NCI-H226 (cell line): ENCODE data around the gene CFAP410.
"Not testable (repeated sequence)": the region's sequence is repeated elsewhere in the genome, so short reads cannot be mapped to it uniquely, and the experiment has no call there.

Experiments
- DNase-seq: peaks from one replicate; pipeline ENCODE4 v3.0.0-alpha.2; 2015

CFAP410 gene

DNA sequence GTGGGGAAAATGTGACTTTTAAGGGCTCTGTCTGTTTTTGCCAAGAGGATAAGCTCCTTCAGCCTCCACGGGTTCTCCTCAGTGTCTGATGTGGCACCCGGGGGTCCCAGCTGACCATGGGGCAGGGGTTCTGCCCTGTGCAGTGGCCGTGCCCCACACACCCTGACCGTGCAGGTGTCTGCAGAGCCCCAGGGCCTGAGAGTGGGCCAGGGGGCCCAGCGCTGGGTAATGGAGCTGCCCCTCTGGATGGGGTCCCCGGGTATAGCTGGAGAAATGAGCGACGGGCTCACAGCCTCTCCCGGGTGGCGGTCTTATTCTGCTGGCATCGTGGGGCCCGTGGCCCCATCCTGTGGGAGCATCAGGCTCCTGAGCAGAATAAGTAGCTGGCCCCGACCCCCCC, 42.3 kb downstream of the CFAP410 start:
- DNase-seq, result no peak

DNA sequence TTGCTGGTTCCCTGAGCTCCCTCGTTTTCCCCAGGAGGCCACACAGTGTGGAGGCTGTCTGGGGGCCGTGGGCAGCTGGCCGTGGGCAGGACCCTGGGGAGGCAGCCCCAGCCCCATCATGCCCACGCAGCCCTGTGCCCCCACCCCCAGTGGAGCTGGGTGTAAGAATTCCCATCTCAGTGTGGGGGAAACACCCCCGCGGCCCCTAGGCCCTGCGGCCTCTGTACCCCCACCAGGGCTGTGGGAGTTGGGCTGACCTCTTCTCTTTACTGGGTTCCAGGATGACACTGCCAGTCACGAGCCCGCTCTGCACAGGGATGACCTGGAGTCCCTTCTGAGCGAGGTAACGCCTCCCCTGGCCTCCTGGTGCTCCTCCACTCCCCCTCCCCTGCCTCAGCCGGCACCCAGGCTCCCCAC, 43.1 kb downstream of the CFAP410 start:
- no peak for DNase-seq

DNA sequence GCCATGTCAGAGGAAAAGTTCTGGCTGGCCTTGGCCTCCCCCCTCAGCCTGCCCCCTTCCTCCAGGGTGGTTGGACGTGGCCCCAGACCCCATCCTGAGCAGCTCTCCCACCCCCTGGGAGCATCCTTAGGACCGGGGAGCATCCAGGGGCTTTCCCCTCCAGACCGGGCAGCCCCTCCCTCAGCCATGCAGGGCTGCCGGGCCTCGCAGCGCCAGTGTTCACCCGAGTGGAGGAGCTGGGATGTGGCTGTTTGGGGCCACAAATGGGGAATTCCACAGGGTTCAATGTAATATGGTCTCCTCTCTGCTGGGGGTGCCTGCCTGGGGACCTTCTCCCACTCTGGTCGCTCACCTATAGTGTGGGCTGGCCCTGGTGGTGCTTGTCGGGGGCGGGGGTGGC, 43.5 kb downstream of the CFAP410 start:
- no peak for DNase-seq

DNA sequence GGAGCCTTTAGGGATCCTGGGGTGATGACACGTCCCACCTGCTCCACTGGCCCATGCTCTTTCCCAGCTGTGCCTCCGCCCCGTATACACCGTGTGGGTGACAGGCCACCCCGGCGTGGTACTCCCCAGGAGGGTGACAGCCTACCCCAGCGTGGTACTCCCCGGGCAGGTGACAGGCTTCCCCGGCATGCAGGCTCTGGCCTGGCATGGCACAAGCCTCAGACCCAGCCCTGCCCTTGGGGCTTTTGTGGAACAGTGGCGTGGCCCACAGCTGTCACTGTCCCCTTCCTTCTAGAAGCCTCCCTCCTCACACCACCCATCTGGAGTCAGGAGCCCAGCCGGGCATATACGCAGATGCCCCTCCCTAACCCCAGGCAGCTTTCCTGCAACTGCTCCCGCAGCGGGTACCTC, 44.0 kb downstream of the CFAP410 start:
- DNase-seq, result no peak

DNA sequence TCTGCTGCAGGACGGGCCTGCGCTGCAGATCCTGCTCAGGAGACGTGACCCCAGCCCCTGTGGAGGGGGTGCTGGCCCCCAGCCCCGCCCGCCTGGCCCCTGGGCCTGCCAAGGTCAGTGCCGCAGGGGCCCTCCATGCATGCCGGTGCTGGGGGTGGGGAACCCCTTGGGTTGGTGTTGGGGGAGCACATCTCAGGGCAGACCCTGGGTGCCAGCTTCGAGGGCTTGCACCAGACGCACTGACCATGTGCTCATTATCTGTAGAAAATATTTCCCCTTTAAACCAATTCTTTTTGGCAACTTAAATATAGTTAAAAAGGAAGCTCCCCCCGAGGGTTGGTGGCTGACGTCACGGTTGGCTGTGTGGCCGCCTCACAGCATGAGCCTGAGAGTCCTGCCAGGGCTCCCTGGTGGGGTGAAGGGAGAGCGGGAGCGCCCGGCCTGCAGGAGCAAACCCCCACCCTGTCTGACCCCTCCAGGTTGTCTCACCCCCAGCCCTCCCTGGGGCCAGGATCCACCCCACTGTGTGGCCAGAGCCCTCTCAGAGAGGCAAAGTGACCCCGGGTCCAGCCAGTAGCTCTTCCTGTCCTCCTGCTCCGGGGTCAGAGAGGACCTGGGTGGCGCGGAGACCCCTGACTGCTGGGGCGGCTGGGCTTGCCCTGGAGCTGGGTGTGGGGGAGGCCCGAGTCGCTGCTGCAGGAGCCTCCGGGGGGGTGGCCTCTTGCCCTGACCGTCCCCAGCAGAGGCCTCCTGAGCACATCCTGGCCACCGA, 44.6 kb downstream of the CFAP410 start:
- no peak for DNase-seq

DNA sequence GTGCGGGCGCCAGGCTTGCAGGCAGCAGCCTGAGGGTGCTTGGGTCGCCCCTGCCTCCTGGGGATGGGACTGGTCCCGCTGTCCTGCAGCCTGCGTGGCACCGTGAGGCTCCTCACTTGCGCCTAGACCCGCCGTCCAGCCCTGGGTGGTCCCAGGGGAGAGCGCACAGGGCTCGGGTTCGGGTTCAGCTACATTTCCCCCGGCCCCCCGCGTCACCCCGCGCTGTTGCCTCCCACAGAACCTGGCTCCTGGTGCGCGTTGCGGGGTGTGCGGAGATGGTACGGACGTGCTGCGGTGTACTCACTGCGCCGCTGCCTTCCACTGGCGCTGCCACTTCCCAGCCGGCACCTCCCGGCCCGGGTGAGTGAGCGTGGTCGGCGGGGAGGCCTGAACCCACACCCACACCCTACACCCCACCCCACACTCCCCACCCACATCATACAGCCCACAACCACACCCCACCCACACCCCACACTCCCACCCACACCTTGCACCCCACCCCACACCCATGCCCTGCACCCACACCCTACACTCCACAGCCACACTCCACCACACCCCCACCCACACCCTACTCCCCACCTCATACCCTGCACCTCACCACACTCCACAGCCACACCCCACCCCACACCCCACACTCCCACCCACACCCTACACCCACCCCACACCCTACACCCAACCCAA, 45.5 kb downstream of the CFAP410 start:
- DNase-seq, result no peak

DNA sequence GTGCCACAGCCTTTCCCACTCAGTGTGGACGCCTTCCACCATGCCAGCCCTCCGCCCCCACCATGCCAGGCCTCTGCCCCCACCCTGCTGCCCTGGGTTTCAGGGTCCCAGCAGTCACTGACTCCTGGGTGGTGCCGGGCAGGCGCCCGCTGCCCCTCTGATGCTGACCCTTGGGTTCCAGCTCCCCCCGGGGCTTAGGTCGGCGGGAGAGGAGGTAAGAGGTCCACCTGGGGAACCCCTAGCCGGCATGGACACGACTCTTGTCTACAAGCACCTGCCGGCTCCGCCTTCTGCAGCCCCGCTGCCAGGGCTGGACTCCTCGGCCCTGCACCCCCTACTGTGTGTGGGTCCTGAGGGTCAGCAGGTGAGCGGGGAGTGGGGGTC, 46.4 kb downstream of the CFAP410 start:
- DNase-seq, result no peak

DNA sequence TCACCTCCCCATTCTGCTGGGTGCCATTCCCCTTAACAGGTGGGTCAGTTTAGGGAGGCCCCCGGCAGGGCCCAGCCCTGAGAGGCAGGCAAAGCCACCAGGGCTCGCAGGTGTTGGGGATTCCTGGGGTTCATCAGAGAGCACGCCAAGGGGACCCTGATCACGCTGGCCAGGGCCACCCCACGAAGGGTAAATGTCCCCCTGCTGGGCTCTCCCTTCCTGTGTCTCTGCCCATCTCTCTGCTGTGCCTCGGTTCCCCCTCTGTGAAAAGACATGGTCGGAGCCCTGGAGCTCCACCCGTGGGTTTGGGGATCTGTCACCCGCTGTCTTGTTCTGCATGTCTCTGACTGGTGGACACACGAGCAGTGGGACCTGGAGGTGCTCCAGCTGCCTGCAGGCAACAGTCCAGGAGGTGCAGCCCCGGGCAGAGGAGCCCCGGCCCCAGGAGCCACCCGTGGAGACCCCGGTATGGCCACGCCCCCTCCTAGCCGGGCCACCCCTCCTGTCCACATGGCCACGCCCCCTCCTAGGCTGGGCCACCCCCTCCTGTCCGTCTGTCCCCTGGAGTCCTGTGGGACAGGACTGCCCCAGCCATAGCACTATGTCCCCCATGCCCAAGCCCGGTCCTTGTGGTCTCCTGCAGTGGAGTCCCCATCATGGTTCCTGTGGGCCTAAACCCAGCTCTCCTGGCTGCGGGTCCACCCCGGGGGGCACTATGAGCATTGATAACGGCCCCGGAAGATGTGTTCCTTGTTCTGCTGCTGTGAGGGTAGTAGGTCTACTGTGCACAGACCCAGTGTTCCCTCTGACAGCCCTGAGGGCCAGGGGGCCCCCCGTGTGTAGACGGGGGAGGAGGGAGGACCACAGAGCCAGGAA, 47.0 kb downstream of the CFAP410 start:
- no peak for DNase-seq

DNA sequence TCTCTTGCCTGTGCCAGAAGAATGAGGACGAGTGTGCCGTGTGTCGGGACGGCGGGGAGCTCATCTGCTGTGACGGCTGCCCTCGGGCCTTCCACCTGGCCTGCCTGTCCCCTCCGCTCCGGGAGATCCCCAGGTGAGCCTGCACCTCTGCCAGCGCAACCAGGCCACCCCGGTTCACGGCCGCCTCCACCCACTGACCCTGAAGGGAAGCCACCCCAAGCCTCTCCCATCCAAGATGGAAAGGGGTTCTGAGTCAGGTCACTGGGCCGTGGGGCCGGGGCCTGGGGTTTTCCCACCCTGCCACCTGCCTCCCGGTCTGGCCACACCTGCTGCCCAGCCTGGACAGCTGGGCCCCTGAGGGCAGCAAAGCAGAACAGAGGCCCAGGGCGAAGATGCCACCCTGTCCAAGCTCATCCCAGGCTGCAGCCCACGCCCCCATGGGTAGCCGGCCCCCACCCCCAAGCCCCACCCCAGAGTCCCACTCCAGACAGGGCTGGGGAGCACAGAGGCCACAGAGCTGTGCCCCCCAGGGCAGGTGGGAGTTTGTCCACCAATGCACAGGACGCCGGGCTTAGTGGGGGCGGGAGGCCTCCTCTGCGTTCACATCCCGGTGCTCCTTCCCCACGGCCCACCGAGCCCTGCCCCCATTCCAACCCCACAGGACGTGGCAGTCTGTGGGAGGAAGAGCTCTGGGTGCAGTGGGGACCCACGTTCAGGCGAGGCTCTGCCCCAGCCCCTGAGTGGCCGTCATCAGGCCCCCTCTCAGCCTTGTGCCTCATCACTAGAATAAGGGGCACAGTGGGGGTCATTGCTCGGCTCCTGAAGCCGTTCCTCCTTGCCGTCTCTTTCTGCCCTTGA, 47.9 kb downstream of the CFAP410 start:
- DNase-seq, result no peak

DNA sequence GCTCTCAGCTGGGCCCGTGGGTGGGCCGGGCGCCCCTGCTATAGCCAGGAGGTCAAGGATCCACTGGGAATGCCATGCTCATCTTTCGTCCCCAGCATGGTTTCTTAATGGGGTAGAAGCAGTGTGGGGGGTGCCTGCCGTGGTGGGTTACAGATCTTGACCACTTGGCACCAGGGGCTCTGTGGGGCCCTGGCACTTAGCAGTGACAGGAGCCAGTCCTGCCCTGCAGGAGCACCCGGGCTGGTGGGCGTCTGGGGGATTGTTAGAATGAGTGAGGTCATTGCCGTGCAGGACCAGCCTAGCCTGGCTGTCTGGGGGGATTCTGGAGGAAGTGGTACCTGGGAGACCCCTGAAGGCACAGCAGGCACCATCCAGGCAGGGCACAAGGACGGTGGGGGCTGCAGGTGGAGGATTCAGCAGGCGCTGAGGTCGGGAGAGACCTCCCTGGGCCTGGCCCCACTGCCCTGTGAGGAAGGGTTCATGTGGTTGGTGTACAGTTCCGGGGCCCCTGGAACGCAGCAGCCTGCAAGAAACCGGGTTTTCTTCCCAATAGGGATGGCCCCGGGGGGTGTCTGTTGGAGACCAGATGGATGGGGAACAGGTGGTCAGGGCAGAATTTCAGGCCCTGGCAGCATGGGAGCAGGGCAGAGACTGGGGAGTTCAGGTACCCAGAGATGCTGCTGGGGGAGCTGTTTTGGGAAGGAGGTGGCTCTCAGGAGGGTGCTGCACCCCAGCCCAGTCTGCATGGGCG, 48.7 kb downstream of the CFAP410 start:
- DNase-seq, result no peak

DNA sequence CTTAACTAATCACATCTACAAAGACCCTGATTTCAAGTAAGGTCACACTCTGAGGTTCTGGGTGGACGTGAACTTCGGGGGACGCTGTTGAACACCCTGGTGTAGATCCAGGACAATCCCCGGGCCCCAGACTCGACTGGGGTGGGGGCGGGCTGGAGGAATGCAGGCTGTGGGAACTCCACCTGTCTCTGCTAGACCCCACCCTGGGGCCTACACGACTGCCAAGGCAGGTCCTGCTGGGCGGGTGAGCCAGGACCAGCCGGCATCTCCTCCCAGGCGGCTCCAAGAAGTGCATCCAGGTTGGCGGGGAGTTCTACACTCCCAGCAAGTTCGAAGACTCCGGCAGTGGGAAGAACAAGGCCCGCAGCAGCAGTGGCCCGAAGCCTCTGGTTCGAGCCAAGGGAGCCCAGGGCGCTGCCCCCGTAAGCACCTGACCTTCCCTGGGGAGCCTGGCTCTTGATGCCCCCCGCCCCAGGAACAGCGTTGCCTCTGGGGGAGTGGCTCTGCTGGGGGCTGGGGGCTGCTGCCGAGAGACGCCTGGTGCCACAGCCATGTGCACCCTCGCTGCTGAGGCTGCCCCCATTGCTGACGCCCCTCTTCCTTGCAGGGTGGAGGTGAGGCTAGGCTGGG, 49.7 kb downstream of the CFAP410 start:
- DNase-seq, result no peak

DNA sequence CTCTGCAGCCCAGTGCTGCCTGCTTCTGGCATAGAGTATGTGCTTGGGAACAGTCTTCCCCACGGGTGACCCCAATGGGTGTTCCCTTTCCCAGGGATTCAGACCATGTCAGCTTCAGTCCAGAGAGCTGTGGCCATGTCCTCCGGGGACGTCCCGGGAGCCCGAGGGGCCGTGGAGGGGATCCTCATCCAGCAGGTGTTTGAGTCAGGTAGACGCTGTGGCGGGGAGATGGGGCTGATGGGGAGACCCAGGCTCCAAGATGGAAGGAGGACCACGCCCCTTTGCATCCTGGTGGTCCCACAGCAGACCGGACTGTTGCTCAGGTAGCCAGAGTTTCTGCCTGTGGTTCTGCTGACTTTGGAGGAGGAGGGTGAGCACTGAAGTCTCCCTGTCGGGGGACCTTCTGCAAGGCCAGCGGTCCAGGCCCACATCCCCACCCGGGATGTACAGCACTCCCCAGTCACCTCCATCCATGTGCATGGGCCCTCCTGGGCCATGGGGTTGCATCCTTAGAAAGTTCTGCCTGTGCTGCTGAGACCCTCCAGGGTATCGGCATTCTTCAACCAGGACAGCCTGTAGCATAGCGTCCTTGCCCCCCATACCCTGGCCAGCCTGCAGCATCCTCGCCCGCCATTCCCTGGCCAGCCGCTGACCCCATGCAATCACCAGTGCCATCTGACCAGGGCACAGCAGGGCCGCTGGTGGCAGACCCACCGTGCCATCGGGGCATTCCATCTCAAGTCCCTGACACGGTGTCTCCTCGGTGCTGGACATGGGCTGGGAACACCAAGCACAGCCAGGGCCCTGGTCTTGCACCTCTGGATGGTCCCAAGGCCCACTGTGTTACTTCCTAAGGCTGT, 50.7 kb downstream of the CFAP410 start:
- no peak for DNase-seq

DNA sequence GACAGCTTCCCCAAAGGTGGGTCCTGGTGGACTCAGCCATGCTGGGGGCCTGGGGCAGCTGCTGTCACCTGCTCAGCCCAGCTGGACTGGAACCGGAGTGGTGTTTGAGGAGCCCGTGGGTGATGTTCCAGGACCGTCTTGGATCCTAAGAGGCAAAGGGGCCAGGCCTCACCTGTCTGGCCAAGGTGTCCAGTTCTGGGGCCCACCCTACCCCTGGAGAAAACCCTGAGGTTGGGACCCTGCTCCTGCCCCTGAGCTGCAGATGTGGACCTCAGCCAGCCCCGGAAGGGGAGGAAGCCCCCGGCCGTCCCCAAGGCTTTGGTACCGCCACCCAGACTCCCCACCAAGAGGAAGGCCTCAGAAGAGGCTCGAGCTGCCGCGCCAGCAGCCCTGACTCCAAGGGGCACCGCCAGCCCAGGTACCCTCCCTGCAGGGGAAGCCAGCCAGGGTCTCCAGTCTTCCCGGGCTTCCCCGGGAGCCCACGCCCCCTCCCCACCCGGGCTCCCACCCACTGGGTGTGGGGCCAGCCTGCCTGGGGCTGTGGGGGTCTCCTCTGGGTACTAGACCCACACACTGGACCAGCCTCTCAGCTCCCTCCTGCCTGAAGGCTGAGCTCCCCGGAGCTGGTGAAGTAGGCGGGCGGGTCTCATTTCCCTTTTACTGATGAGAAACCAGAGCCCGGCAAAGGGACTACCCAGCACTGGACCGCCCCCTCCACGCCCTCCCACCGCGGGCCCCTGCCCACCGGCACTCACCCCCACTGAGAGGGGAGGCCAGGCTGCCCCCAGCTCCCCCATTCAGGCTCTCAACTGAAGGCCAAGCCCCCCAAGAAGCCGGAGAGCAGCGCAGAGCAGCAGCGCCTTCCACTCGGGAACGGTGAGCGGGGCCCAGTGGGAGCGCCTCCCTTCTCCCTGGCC, 52.2 kb downstream of the CFAP410 start:
- DNase-seq, result no peak

DNA sequence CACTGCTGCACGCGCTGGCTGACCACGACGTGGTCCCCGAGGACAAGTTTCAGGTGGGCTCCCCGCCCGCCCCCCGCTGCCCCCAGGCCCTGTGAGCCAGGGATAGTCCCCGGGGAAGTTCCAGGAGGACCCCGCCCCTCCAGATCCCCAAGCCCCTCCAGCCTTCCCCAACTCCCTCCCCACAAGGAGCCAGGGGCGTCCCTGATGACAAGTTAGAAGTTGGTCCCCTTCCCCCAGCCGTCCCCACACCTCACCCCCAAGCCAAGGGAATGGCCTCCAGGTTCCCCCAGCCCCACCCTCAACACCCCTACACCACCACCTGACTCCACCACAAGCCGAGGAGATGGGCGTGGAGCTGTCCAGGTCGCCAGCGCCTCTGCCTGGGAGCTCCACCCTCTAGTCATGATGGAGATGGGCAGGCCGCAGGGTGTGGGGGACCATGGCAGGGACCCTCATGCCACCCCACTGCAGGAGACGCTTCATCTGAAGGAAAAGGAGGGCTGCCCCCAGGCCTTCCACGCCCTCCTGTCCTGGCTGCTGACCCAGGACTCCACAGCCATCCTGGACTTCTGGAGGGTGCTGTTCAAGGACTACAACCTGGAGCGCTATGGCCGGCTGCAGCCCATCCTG, 53.0 kb downstream of the CFAP410 start:
- DNase-seq, result no peak

DNA sequence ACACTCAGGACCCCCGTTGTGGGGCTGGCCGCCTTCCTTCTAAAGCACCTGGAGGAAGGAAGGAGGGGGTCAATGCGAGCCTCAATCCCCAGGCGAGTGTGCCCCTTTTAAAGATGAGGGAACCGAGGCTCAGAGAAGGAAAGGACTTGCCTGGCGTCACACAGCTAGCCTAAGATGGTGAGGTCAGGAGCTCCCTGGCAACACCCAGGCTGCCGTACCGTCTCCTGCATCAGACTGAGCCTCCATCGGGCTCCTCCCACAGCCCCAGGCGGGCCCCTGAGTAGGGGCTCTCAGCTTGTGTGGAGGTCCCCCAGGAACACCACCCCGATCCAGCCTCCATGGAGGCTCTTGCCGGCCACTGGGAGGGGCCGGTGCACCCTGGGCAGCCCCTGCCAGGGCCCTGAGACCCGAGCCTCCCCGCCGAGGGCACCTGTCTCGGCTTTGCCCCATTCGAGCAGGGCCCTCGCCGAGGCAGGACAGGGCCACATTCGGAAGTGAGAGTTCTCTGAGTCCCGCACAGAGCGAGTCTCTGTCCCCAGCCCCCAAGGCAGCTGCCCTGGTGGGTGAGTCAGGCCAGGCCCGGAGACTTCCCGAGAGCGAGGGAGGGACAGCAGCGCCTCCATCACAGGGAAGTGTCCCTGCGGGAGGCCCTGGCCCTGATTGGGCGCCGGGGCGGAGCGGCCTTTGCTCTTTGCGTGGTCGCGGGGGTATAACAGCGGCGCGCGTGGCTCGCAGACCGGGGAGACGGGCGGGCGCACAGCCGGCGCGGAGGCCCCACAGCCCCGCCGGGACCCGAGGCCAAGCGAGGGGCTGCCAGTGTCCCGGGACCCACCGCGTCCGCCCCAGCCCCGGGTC, 53.8 kb downstream of the CFAP410 start, which contains the start of gene AIRE:
Gene AIRE, plus strand, starts transcription at position 739 of the 855 bp plus-strand sequence. CDS start 131 bp downstream, outside the sequence.
- DNase-seq, result no peak

DNA sequence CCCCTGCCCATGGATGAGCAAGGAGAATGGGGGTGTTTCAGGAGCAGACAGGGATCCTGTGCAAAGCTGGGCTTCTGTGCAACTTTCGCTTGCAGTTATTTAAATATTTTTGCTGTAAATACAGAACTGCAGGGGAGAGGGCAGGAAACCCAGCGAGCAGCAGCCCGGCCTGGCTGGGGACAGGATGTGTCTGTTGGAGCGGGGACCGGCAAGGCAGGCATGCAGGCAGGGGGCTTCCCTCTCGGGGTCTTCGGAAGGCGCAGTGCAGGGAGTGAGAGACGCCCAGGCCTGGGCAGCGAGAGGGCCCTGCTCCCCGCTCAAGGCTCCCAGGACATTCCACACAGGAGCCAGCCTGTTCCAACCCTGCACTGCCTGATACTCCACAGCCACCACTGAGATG, 55.2 kb downstream of the CFAP410 start:
- no peak for DNase-seq

DNA sequence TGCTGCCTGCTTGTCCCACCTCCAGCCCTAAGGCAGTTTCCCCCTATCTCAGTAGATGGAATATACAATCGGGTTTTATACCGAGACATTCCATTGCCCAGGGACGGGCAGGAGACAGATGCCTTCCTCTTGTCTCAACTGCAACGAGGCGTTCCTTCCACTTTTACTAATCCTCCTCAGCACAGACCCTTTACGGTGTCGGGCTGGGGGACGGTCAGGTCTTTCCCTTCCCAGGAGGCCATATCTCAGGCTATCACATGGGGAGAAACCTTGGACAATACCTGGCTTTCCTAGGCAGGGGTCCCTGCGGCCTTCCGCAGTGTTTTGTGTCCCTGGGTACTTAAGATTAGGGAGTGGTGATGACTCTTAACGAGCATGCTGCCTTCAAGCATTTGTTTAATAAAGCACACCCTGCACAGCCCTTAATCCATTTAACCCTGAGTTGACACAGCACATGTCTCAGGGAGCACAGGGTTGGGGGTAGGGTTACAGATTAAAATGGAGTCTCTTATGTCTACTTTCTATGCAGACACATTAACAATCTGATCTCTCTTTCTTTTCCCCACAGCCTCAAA, 55.9 kb downstream of the CFAP410 start:
- DNase-seq, result not testable (repeated sequence)
